HPDE6-E6E7 (cell line): Measurements from ENCODE around the gene B9D1.

Experiments
- DNase-seq: peaks from one replicate; pipeline ENCODE4 v3.0.0; 2011; ENCODE audit warnings: missing footprints; ENCODE audit errors: extremely low spot score

B9D1 gene, protein sequence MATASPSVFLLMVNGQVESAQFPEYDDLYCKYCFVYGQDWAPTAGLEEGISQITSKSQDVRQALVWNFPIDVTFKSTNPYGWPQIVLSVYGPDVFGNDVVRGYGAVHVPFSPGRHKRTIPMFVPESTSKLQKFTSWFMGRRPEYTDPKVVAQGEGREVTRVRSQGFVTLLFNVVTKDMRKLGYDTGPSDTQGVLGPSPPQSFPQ

DNA sequence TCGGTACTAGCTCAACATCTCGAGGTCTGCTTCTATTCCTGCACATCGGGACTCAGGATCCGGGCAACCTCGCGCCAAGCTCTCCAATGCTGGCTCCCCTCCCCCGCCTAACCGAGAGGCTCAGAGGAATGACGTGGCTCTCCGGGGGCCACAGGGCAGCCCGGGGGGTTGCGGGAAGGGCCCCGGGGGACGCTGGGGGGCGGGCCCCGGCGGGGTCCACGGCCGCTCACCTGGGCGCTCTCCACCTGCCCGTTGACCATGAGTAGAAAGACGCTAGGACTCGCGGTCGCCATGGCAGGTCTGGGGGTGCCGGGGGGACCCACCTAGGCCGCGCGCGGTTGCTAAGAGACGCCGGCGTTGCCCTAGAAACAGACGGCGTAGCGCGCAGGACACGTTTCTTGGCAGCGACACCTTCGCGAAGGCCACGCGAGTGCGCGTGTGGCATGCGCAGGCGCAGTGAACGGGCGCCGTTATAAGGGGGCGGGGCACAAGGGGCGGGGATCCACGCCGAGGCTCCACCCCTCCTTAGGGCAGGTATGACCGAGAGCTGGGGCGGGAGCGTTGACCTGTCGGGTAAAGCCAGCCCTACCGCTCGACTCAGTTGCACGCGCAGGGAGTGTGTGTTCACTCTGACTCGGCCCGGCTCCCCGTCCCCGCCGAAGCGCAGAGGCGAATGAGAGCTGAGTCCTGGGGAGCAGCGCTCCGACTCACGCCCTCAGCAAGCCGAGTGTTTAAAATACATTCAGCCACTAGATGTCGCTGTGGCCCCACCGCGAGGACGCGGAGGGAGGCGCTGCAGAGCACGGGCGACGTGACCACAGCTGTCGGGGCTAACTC, at the start of gene B9D1:
Gene B9D1, minus strand, starts transcription at position 447 of the 837 bp plus-strand sequence. Its CDS starts 154 bp downstream, at position 293.
- peak; percentile 91 for DNase-seq

DNA sequence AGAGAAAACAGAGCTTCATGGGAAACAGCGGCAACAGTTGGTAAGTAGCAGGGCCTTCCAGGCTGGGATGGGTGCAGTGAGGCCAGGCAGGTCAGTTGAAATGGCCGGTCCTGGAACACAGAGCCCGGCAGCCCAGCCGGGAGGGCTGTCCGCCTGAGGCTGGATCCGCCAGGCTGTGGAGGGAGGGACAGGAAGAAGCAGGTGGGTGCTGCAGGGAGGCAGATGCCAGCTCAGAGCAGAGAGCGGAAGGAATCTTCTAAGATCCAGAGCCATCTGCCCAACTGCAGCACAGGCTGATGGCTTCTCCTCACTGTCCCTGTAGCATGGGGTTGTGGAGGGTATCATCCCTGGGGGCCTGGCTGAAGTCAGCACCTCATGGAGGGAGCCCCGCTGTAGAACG, 49.1 kb upstream of the B9D1 start:
- no peak for DNase-seq

DNA sequence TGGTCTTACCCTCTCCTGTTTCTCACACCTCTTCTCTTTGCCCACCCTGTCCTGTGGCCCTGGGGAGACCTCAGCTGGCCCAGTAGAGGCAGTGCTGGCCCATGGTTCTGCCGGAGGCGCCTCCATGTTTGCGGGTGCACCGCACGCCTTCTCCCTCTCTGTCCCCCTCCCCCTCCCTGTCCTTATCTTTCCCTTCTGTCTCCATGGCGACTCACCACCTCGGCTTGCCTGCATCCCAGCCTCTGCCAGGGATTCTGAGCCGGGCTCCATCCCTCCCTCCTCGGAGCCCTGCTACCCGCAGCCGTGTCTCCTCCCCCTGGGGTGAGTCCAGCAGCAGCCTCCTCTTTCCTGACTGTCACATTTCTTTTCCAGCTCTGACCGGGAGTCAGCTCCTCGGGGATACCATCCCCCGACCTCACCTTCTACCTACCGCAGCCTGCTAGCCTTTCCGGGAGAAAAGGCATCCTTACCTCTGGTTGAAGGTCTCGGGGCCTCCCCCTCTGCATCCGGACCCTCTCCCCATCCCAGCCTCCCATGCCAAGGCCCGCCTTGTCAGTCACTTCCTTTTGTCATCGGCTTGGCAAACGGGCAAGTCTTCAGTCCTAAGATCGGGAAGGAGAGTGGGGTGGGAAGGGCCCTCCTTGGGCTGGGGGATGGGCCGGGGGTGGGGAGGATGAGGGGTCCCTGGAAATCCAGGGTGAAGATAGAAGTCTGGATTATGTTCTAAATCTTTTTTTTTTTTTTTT, 48.5 kb upstream of the B9D1 start, which contains the start of gene RNF112:
Gene RNF112, plus strand, starts transcription at position 358 of the 746 bp plus-strand sequence. Its CDS starts 177 bp downstream, at position 535.
- no peak for DNase-seq

DNA sequence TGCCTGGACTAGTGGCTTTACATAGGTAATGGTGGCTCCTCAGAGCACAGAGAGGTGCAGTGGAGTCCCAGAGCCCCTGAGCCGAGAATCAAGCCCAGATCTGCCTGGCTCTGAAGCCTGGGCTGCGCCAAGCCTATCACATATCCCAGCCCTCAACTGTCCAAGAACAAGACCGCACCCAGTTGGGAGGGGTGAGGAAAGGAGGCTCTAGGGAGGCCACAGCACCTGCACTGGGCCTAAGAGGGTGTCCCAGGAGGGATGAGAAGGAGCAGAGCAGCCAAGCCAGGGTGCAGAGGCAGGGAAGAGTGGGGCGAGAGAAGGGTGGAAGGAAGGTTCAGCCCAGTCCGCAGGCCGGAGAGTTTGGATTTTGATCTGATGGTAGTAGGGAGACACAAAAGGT, 47.6 kb upstream of the B9D1 start:
- no peak for DNase-seq

DNA sequence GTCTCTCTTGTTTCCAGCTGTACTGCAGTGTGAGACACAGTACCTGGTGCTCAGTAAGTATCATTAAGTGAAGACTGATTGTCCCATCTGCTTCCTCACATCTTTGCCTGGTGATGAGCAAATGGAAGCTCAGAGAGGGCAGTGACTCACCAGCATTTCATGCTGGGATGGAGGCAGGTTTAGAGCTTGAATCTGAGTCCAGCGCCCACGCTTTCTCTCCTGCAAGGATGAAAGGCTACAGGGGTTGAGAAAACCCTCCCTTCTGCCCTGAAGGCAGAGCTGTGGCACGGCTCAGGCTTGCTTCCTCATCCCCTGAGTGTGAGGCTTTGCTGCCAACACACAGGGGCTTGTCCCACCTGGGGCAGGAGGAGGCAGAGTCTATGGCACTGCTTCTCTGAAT, 47.0 kb upstream of the B9D1 start:
- peak; percentile 61 for DNase-seq

DNA sequence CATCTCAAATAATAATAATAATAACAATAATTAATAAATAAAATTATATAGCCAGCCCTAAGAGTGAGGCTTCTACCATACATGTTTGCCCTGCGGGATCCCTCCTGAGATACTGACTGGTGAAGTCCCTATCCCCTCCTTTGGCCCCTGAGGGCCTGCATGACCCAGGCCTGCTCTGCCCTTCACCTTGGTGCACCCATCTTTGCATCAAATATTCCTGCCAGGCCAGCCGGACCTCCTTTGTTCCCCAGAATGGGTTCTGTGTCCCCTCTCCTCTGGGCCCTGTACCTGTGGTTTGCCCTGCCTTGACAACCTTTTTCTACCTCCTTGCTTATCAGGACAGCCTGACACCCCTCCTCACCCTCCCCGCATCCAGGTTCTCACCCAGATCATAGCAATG, 46.5 kb upstream of the B9D1 start:
- DNase-seq: no peak

DNA sequence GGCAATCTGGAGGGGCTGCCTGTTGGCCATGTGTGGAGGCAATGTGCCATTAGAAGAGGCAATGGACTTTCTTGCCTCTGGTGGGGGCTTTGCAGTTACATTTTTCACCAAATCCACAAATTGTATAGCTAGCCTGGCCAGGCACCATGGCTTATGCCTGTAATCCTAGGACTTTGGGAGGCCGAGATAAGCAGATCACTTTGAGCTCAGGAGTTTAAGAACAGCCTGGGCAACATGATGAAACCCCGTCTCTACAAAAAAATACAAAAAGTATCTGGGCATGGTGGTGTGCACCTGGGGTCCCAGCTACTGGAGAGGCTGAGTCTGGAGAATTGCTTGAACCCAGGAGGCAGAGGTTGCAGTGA, 45.8 kb upstream of the B9D1 start:
- DNase-seq: no peak

DNA sequence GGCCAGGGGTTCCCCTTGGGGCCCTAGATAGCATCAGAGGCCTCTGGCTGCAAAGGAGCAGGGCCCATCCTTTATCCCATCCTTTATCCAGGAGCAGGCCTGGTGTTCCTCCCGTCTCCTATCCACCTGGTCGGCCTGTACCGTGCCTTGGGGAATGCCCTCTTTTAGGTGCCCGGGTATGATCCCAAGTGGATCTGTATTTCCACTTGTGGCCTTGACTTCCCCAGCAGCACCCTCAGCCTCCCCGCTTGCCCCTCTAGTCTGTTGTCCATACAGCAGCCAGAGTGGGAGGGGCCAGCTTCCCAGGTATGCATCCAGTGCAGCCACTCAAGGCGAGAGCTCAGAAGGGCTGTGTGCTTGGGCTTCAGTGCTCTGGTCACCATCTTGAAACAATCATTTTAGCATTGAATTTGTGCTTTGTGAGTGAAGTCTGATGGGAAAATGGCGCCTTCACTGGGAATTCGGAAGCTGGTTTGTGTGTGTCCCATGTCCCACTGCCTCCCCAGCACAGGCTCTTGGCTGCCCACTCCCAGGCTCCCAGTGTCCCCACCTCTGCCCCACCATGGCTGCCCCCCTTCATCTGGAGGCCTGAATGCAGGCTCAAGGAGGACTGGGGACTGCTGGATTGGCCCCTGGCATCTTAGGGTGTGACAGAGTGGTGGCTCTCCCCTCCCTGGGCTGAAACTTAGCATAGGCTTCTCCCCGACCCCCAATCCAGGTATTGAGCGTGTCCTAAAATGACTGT, 45.2 kb upstream of the B9D1 start:
- DNase-seq: no peak

DNA sequence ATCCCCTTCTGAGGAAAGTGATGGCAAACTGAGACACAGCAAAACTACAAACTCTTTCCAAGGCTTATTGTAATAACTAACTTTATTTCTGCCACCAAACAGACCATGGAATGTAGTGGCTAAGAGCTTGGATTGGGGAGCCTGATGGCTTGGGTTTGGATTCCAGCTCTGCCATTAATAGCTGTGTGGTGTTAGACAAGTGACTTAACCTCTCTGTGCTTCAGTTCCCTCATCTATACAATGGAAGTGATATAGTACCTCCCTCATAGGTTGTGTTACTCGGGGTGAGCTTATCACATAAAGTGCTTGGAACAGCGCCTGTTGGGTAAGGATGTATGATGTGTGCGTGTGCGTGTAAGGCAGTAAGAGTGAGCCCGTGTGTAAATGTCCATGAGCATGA, 42.6 kb upstream of the B9D1 start:
- DNase-seq: no peak

DNA sequence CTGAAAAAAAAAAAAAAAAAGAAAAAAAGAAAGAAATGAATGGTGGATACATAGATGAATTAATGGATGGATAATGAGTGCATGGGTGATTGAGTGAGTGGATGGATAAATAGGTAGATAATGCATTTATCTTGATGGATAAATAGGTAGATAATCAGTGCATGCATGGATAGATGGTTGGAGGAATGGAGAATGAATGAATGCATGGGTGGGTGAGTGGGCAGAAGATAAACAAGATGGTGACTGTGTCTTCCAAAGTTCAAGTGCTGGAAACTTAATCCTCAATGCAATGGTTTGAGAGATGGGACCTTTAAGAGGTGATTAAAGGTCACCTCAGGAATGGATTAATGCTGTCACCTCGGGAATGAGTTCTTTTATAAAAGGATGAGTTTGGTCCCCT, 41.7 kb upstream of the B9D1 start:
- DNase-seq: no peak

DNA sequence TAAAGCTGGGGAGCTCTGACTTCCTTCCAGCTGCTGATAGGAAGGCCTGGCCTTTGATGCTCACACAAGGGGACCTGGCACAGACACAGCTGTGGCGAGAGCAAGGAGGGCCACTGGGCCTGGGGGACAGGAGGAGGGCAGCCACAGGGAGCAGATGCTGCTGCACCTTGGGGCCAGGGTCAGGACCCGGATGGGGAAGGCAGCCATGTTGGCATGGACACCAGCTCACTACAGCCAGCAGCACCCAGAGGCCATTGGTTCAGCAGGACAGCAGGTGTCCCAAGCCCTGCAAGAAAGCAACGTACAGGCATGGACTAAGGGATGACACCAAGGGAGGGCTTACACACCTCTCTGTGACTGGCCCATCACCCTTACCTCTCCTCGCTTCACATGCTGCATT, 40.5 kb upstream of the B9D1 start:
- DNase-seq: no peak

DNA sequence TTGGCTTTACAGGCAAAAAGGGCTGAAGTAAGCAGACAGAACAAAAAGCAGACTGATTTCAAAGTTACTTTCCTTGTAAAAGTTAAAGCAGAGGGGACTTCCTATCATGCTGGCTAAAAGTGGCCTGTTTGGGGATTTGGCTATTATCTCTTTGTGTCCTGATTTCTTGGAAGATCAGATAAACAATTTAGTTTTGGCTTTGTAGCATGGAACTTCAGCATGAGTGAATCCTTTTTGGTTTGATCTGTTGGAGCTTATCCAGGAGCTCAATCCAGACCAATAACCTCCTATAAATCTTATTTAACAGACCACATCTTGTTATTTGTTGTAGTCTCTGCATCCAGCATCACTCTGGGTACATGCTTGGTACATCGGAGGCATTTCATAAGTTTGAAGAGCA, 39.6 kb upstream of the B9D1 start:
- DNase-seq: no peak

DNA sequence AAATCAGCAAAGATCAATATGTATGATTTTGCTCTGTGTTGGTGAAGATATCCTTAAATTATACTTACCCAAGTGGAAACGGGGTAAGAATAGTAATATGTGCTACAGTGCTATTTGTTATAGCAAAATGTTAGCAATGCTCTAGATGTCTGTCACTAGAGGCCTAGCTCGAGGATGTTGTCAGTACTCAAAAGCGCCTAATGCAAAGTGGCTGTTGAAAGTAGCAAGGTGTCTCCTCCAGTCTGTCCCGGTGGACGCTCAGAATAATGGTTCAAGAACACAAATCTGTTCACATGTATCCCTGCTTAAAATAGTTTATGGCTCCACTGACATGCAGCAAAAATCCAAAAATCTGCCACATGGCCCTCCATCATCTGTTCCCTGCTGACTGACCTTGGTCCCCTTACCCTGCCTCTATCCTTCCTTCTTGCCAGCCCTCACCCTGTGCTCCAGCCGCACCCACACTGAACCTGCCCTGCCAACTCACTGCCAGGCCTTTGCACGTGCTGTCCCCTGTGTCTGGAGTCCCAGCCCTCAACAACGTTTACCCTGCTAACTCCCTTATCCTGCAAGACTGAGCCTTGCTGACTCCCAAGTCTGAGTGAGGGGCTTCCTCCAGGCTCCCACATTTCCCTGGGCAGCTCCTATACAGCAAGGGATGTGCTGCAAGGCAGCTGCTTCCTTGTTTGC, 38.9 kb upstream of the B9D1 start:
- DNase-seq: no peak

DNA sequence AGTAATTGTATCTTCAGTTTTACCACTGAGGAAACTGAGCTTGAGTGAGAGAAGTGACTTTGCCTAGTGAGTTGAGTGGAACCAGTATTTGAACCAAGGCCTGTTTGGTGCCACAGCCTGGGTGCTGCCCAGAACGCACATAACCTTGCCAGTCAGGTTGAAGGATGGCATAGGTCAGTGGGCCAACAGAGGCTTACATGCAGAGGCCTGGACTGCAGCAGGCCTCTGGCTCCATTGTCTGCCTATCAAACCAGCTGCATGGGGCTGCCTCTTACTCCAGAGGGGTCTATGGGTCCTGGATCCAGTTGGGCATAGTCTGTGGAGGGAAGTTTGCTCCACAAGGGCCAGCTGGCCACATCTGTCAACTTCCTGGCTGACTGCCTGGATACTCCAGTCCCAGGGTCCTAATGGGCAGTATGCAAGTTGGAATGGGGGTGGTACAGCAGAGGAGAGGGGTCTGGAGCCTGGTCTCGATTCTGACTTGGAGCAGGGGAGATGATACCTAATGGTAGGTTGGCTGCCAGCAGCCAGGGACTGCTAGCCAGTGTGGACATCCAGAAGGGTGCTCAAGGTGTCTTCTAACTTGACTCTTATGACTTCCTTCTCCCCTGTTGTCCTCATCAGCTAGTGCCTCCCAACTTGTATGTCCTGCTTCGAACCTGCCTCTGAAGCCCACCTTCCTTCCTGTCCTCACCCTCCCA, 37.4 kb upstream of the B9D1 start:
- no peak for DNase-seq

DNA sequence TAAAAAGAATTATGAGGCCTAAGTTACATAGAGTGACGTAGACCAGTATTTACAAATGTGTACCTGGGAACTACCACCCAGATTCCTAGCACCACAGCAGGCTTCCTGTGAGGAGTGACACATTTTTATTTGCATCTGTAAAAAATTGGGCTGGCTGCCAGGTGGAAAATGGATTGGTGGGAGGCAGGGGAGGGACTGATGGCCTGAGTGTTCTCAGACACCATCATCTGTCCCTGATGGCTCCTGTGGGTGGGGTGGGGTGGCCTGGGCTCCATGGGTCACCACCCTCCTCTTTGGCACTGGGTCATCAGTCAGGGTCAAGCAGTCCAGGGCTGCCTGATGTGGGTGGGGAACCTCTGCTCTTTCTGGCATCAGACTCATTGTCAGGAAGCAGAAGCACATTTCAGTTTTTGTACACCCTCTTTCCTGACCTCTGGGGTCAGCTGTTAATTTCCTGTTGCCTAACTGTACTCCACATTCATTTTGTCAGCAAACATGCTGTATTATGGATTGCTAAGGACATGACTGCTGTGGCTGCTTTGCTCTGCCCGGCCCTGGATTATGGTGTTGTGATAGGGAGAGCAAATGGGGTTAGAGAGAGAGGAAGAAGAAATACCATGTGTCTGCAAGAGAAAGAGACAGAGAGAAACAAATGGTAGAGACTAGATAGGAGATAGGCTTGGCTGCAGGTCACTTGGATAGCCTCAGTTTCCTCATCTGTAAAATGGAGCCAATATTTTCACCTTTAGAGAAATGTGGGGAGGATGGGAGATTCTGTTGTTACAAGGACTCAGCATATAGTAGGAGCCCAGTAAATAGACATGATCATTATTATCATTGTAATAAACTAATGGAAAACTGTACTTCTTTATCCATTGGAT, 36.0 kb upstream of the B9D1 start:
- no peak for DNase-seq

DNA sequence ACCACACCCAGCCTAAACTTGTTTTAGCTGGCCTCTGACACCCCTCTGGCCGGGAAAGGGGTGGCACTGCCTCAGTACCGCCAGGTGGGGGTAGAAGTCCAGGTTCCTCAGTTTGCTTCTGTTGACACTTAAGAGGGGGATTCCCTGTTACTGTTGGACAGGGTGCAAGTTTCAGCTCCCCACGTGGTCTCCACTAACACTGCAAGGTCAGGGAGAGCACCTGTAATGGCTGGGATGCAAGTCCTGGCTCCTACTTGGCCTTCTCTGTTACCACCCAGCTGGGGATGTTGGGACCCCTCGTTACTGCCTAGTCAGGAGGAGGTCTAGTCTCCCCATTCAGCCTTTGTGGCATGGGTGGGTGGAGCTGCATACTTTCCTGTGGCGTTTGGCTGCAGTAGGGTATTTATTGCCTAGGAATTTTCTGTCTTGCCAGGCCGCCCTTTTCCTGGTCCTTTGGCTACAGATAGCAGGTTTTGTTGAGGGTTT, 35.1 kb upstream of the B9D1 start:
- DNase-seq: no peak

DNA sequence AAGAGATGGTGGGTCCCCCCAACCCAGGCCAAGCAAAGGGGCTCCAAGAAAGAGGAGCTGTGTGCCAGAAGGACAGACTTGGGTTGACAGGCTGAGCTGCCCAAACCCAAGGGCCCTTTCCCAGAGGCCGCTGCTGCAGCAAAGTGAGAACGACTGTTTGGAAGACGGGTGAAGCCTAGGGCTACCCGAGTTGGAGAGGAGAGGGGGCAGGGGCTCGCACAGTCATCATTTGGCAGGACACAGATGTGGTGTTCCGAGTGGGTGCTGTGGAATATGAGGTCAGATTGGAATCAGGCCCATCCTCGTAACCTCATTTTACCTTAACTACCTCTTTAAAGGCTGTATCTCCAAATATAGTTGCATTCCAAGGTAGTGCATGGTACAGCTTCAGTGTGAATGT, 29.8 kb upstream of the B9D1 start:
- no peak for DNase-seq

DNA sequence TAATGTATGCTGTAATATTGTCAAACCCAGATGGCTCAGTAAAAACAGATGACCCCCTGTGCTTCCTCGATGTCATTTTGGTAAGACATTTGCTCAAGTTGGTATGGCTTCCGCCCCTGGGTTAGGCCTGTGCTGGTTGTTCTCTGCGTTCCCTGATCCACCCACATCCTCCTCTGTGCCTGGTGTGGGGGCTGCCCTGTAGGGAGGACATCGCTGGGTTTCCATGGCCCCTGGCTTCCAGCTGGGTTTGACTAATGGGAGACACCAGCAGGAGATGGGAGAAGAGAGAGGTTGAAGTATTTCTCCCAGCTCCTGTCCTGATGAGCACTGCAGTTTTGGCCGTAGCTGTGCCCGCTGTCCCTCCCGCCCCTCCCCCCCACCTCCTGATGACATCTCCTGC, 28.9 kb upstream of the B9D1 start:
- no peak for DNase-seq

DNA sequence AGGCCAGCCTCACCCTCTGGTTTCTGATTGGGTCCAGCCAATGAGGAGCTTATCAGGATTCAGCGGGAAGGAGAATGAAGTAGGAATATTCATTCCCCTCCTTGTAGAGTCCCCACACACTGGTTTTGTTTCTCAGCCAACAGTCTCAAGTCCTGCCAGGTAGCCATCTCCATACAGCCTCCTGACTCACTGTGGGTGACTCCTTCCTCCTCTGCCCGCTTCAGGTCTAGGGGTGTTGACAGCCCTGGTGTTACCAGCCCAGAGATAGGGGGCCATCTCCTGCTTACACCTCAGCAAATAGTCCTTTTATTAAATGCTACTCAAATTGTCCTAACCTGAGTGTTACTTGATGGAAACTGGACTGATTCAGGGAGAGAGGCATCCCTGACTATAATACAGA, 28.4 kb upstream of the B9D1 start:
- DNase-seq: no peak
